ENCODE results near the gene VASN. TPM values are rescaled to one million over a fixed set of nuclear protein-coding genes. Genes with fewer than 3 reads are reported as not detected.
A peak's percentile ranks its signal among the peaks of the same experiment; 100 is the strongest.

Gene VASN
- total RNA-seq, 2 donors from 2014 or later = 10.4 to 12.1 TPM

GRCh38 chr16:4347765-4348509, 23.7 kb upstream of the VASN start:
- no peak for DNase-seq
- Histone ChIP-seq H3K27ac (ENCODE audit: low read depth, low read length) (no peak overlapping the region), H3K9ac (ENCODE audit: extremely low read depth, low read length, poor library complexity, severe bottlenecking) (no peak overlapping the region), H3K9me3 (ENCODE audit: control insufficient read depth, low read length) (no peaks in the 10 kb centered on the region), H3K27me3 (ENCODE audit: control insufficient read depth, insufficient read depth, low read length, poor library complexity, severe bottlenecking) (no peaks in the 10 kb centered on the region), H3K4me3 (ENCODE audit: low read length) (no peak overlapping the region), H3K36me3 (ENCODE audit: control insufficient read depth, insufficient read depth, low read length) (peaks cover 8% of the 10 kb centered on the region), H3K4me1 (ENCODE audit: control insufficient read depth, insufficient read depth, low read length) (no peaks in the 10 kb centered on the region)
- Mint-ChIP-seq H3K4me1 (peaks cover 2% of the 10 kb centered on the region), H3K9me3 (peaks cover 10% of the 10 kb centered on the region), H3K27me3 (ENCODE audit: insufficient read depth) (no peaks in the 10 kb centered on the region), H3K27ac (peak overlapping the region; percentile 16), H3K36me3 (ENCODE audit: low read depth) (peaks cover 27% of the 10 kb centered on the region), H3K4me3 (no peak overlapping the region)
- TF ChIP-seq CTCF (conservative IDR thresholded peaks at IDR 0.05) = no peak
- 91 to 99% methylated on average over 15 to 17 of the region's 17 CpGs for WGBS, 2 experiments (ENCODE audit: insufficient coverage in 1 of 2, insufficient read length in 1 of 2)

GRCh38 chr16:4349332-4349731, 22.3 kb upstream of the VASN start:
- no peak overlapping the region for H3K27ac ChIP-seq (ENCODE audit: low read depth, low read length)
- H3K36me3 ChIP-seq (ENCODE audit: control insufficient read depth, insufficient read depth, low read length) = peaks cover 5% of the 10 kb centered on the region
- TF ChIP-seq CTCF (conservative IDR thresholded peaks at IDR 0.05) = no peak
- H3K4me1 ChIP-seq (ENCODE audit: control insufficient read depth, insufficient read depth, low read length) = no peaks in the 10 kb centered on the region
- Mint-ChIP-seq H3K36me3 (ENCODE audit: low read depth) (peaks cover 21% of the 10 kb centered on the region), H3K9me3 (peaks cover 6% of the 10 kb centered on the region), H3K4me3 (peak overlapping the region; percentile 92), H3K27me3 (ENCODE audit: insufficient read depth) (no peaks in the 10 kb centered on the region), H3K27ac (no peak overlapping the region), H3K4me1 (peaks cover 2% of the 10 kb centered on the region)
- no peaks in the 10 kb centered on the region for H3K27me3 ChIP-seq (ENCODE audit: control insufficient read depth, insufficient read depth, low read length, poor library complexity, severe bottlenecking)
- H3K9ac ChIP-seq (ENCODE audit: extremely low read depth, low read length, poor library complexity, severe bottlenecking) = no peak overlapping the region
- no peaks in the 10 kb centered on the region for H3K9me3 ChIP-seq (ENCODE audit: control insufficient read depth, low read length)
- DNase-seq = no peak
- peak overlapping the region; percentile 92 for H3K4me3 ChIP-seq (ENCODE audit: low read length)
- WGBS, 2 experiments (ENCODE audit: insufficient coverage in 1 of 2, insufficient read length in 1 of 2) = 93 to 95% methylated on average over 3 to 5 of the region's 5 CpGs

GRCh38 chr16:4350365-4350786, 21.3 kb upstream of the VASN start:
- Mint-ChIP-seq H3K36me3 (ENCODE audit: low read depth) (peaks cover 14% of the 10 kb centered on the region), H3K9me3 (no peaks in the 10 kb centered on the region), H3K27ac (peak overlapping the region; percentile 97), H3K27me3 (ENCODE audit: insufficient read depth) (no peaks in the 10 kb centered on the region), H3K4me1 (peaks cover 4% of the 10 kb centered on the region), H3K4me3 (peak overlapping the region; percentile 92)
- TF ChIP-seq CTCF (conservative IDR thresholded peaks at IDR 0.05) = no peak
- H3K27ac ChIP-seq (ENCODE audit: low read depth, low read length) = peak overlapping the region; percentile 27
- H3K36me3 ChIP-seq (ENCODE audit: control insufficient read depth, insufficient read depth, low read length) = peaks cover 5% of the 10 kb centered on the region
- peak overlapping the region; percentile 81 for H3K9ac ChIP-seq (ENCODE audit: extremely low read depth, low read length, poor library complexity, severe bottlenecking)
- no peak for DNase-seq
- no peaks in the 10 kb centered on the region for H3K27me3 ChIP-seq (ENCODE audit: control insufficient read depth, insufficient read depth, low read length, poor library complexity, severe bottlenecking)
- no peaks in the 10 kb centered on the region for H3K9me3 ChIP-seq (ENCODE audit: control insufficient read depth, low read length)
- H3K4me1 ChIP-seq (ENCODE audit: control insufficient read depth, insufficient read depth, low read length) = no peaks in the 10 kb centered on the region
- WGBS, 2 experiments (ENCODE audit: insufficient coverage in 1 of 2, insufficient read length in 1 of 2) = 26 to 31% methylated on average over 19 to 23 of the region's 24 CpGs
- H3K4me3 ChIP-seq (ENCODE audit: low read length) = peak overlapping the region; percentile 92
